ENCODE data around the gene NKD1.
"Not testable (repeated sequence)": the region's sequence is repeated elsewhere in the genome, so short reads cannot be mapped to it uniquely, and the experiment has no call there.

The NKD1 gene

DNA sequence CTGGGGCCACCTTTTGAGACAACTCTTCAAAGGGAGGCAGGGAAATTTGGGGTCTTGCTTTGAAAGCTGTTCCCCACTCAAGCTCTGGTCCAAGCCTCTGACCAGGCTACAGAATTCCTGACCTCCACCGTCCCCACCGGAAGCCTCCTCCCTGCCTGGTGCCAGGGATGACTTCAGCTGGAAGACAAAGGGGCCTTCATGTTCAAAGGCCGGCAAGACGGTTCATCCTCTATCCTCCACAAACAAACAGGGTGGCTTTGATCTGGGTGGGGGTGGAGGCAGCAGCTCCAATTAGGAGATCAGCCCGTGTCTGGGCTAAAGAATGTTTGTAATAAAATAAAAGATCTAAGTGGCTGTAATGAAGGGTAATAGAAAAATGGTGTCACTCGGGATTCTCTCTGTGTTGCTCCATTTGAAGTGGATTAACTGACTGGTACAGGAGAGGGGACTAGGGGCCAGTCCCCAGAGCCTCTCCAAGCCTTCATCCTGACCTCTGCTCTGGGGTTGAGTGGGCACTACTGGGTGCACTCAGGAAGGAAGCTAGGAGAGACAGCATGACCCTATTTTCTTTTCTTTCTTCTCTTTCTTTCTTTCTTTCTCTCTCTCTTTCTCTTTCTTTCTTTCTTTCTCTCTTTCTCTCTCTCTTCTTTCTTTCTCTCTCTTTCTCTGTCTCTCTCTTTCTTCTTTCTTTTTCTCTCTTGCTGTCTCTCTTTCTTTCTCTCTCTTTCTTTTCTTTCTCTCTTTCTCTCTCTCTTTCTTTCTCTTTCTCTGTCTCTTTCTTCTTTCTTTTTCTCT, 27.5 kb upstream of the NKD1 start:
- no peak for DNase-seq

DNA sequence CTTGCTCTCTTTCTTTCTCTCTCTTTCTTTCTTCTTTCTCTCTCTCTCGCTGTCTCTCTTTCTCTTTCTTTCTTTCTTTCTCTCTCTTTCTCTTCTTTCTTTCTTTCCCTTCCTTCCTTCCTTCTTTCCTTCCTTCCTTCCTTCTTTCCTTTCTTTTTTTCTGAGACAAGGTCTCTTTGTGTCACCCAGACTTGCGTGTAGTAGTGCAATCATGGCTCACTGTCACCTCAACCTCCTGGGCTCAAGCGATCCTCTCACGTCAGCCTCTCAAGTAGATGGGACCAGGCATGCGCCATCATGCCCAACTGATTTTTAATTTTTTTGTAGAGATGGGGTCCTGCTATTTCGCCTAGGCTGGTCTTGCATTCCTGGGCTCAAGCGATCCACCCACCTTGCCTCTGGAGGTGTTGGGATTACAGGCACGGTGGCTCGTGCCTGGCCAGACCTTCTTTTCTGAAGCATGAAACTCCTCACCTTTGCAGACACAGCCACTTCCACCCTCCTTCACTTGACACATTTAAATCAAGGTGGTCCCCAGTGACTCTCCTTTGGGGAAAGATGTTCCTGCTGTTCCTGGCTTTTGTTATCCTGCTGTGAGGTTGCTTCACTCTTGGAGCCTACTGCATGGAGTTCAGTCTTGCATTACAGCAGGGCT, 26.8 kb upstream of the NKD1 start:
- DNase-seq: no peak

DNA sequence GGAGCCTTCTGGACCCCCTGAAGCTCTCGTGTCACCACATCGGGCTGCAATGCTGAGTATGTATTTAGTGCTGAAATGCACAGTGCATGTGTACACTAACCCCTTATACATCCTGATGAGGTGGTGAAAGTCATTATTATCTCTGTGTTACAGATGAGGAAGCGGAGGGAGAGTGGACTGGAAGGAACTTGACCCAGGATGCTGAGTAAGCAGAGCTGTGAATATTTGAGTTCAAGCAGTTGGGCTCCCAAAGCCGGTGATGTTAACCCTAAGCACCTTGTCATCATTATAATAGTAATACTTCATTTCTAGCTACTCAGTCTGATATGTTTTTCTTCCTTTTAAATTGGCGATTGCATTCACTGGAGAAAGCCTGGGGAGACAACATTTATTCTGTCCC, 25.9 kb upstream of the NKD1 start:
- no peak for DNase-seq

DNA sequence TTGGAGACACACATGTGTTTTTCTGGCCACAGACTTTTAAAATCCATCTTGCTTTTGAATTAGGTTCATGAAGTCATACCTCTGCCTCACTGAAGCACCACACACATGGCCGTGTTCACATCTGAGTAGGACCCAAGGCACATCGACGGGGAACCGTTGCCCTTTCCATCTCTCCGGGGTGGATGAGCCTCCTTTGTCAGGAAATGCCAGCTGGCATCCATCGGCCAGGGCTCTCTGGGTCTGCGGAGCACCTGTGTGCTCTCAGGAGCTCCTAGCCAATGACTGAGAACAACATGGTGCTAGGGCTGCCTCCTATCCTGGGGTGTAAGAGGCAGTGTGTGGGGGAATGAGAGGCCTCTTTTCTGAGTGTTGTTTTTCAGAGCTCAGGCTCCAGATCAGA, 24.5 kb upstream of the NKD1 start:
- no peak for DNase-seq

DNA sequence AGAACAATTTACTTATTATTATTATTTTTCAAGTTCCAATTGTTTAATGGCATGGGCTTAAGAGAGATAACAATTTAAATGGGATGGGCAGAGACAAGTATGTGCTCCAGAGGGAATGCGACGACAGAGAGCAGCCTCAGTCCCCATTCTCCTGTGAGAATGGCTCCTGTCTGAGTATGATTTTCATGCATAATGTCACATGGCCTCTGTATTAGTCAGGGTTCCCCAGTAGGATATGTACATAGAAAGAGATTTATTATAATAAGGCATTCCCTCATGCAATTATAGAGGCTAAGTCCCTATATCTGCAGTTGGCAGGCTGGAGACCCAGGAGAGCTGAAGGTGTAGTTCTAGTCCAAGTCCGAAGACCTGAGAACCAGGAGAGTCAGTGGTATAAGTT, 22.9 kb upstream of the NKD1 start:
- DNase-seq: no peak

GRCh38 chr16:50525716-50526115, 22.5 kb upstream of the NKD1 start:
- DNase-seq: no peak

GRCh38 chr16:50526249-50526648, 21.9 kb upstream of the NKD1 start:
- no peak for DNase-seq

GRCh38 chr16:50526796-50527195, 21.4 kb upstream of the NKD1 start:
- no peak for DNase-seq

DNA sequence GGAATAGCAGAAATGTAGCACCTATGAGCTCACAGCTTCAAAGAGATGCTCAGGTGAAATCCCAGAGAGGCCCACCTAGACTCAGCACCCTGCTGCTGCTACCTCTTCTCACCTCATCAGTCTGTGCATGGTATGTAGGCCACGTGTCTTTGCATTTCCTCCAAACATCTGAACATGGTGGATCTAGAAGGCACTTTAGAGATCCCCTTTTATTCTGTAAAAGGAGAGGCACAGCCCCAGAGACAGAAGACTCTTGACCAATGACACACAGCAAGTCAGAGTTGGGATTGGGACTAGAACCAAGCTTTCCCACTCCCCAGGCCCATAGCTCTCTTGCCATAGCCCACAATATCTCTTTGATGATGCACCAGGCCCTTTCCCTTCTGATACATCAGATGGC, 19.4 kb upstream of the NKD1 start:
- no peak for DNase-seq

GRCh38 chr16:50529334-50529733, 18.9 kb upstream of the NKD1 start:
- no peak for DNase-seq

DNA sequence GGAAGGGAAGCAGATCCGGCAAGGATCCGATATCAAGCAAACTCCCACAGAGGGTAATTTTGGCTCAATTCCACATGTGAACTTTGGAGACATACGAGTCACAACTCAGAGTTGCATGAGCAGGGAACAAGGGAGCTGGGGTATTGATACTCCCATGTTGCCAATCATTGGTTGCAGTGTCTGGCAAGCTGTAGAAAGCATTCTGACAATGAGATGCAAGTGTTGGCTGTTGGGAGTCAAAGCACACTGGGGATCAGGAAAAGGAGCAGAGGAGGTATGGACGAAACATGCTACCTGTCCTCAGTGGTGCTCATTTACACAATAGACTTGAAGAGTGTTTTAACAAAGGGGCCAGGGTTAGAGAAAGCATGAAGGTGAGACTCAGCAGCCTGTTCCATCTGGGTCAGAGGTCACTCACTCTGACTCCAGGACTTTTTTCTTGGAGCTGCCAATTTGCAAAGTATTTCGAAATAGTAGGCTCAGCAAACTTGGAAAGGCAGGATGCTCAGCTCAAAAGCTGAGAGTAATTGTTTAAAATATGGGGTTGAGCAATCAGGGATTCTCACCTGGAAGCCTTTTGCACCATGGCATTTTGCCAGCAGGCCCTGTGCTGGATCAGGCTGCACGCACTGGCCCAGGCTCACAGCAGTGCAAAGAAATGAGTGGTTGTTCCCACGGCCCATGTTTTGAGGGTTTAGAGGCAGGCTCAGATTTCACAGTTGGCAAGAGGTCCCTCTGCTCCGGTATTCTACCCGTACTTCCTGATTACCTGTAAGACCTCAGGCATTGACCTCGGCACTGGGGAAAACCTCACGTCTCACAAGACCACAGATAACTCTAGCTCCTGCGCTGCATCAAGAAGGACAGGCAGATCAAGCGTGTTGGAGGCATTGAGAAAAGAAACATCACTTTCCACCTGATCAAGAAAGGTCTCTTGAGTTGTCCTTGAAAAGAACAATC, 17.6 kb upstream of the NKD1 start:
- DNase-seq: no peak

- no peak for DNase-seq
These were observed 16.8 kb upstream of the NKD1 start for GRCh38 chr16:50531359-50531758.

- no peak for DNase-seq
These were observed 16.3 kb upstream of the NKD1 start for GRCh38 chr16:50531901-50532300.

GRCh38 chr16:50532576-50532975, 15.6 kb upstream of the NKD1 start:
- DNase-seq: no peak

- no peak for DNase-seq
These were observed 14.9 kb upstream of the NKD1 start for GRCh38 chr16:50533317-50533716.

GRCh38 chr16:50534091-50534490, 14.1 kb upstream of the NKD1 start:
- DNase-seq: no peak

DNA sequence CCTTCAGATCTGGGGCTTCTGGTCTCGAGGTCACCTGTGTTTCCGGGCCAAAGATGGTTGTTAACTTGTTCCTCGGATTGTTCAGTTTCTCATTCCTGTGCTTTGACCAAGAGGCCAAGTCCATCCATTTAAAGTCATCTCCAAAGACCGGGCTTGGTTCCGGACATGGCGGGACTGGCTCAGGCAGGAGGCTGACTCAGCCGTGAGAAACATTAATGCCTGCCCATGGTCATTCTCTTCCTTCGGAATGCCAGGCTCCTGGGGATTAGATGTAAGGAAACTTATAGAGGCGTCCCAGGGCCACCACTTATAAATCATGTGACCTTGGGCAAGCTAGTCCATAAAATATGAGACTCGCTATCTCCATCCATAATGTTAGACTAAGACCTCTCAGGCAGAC, 13.6 kb upstream of the NKD1 start:
- DNase-seq: no peak

- DNase-seq: no peak
These were observed 13.2 kb upstream of the NKD1 start for GRCh38 chr16:50534958-50535357.

- no peak for DNase-seq
These were observed 12.5 kb upstream of the NKD1 start for GRCh38 chr16:50535506-50536257.

DNA sequence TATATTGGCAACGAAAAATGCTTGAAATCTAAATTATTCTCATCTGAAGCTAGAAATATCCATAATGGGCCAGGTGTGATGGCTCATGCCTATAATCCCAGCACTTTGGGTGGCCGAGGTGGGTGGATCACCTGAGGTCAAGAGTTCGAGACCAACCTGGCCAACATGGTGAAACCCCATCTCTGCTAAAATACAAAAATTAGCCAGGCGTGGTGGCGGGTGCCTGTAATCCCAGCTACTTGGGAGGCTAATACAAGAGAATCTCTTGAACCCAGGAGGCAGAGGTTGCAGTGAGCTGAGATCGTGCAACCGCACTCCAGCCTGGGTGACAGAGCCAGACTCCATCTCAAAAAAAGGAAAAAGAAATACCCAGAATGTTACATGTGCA, 11.9 kb upstream of the NKD1 start:
- DNase-seq: not testable (repeated sequence)

- DNase-seq: no peak
These were observed 10.5 kb upstream of the NKD1 start for GRCh38 chr16:50537533-50538290.

DNA sequence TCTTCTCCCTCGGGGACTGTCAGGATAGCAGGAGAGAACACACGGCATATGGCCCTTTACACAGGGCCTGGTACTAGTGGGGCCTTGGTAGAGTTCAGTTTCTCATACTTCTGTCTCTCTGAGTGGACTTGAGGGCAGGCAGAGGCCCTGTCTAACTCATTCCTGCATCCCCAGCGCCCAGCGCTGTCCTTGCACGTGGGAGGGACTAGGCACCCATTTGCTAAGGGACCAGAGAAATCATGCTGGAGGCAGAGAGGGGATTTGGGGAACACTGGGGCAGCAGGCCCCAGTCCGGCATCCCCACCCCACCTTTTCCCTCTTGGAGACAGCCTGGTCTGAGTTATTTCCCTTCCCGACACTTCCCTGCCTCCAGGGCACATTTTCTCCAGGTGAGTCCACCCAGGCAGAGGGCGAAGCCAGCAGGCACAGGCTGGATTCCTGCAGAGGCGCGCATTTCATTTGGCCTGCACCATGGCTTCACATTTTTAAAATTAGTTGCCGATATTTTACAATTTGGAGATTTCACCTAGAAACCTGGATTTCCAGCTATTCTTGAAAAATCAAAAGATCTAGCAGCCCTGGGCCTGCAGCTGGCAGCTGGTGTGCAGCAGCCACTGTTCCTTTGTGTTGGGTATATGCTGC, 9.7 kb upstream of the NKD1 start:
- no peak for DNase-seq
